Measurements from ENCODE around the gene RIMBP3C. TPM values are rescaled to one million over a fixed set of nuclear protein-coding genes. Genes with fewer than 3 reads are reported as not detected.
A peak's percentile ranks its signal among the peaks of the same experiment; 100 is the strongest.
"Not testable (repeated sequence)": the region's sequence is repeated elsewhere in the genome, so short reads cannot be mapped to it uniquely, and the experiment has no call there.

Gene RIMBP3C
- total RNA-seq, 2 experiments from 2014 or later = 0.44 TPM; not detected in 1

GRCh38 chr22:21569076-21569427, 17.8 kb upstream of the RIMBP3C start:
- intact Hi-C loops (cut with micrococcal nuclease); DNase-seq; H3K27me3 Mint-ChIP-seq (ENCODE audit: low read depth); H3K9me3 Mint-ChIP-seq: not testable (repeated sequence)
- Mint-ChIP-seq H3K27ac (peak overlapping the region; percentile 62), H3K4me1 (ENCODE audit: low read depth) (peaks cover 52% of the 10 kb centered on the region), H3K4me3 (peak overlapping the region; percentile 93), H3K36me3 (ENCODE audit: low read depth) (peaks cover 25% of the 10 kb centered on the region)
- CTCF ChIA-PET = interaction anchor here (0.9 to 1.9 kb wide), 3 partner anchors 19 to 78 kb away, joined by 3 to 8 read pairs (median 5); no protein-coding TSS in a partner anchor

GRCh38 chr22:21568347-21569075, 17.2 kb upstream of the RIMBP3C start:
- peaks cover 48% of the 10 kb centered on the region for H3K4me1 Mint-ChIP-seq (ENCODE audit: low read depth)
- DNase-seq = peak; percentile 49
- CTCF ChIA-PET = interaction anchor here (0.5 to 1.9 kb wide), 5 partner anchors 24 to 130 kb away, joined by 3 to 8 read pairs (median 3); no protein-coding TSS in a partner anchor
- H3K27me3 Mint-ChIP-seq (ENCODE audit: low read depth) = no peaks in the 10 kb centered on the region
- intact Hi-C loops (cut with micrococcal nuclease) = no loop called here
- H3K27ac Mint-ChIP-seq = peak overlapping the region; percentile 91
- H3K4me3 Mint-ChIP-seq = peak overlapping the region; percentile 93
- peaks cover 25% of the 10 kb centered on the region for H3K36me3 Mint-ChIP-seq (ENCODE audit: low read depth)
- no peaks in the 10 kb centered on the region for H3K9me3 Mint-ChIP-seq

GRCh38 chr22:21567456-21568346, 16.4 kb upstream of the RIMBP3C start, which contains the start of gene UBE2L3:
UBE2L3 (plus strand) TSS chr22:21567714; CDS start chr22:21567745, 31 bp downstream.
- CTCF ChIA-PET = interaction anchor here (0.5 to 1.9 kb wide), 4 partner anchors 61 to 131 kb away, joined by 3 to 8 read pairs (median 4); no protein-coding TSS in a partner anchor
- H3K27ac Mint-ChIP-seq = peak within 1 kb of the TSS; percentile 91
- peaks cover 40% of the 10 kb centered on the region for H3K4me1 Mint-ChIP-seq (ENCODE audit: low read depth)
- H3K9me3 Mint-ChIP-seq = no peaks in the 10 kb centered on the region
- H3K4me3 Mint-ChIP-seq = peak within 1 kb of the TSS; percentile 93
- intact Hi-C loops (cut with micrococcal nuclease) = loop anchor here (1.0 kb wide), 1 partner anchor 62 kb away; no protein-coding TSS in a partner anchor
- DNase-seq = peak; percentile 89
- H3K27me3 Mint-ChIP-seq (ENCODE audit: low read depth) = no peaks in the 10 kb centered on the region
- H3K36me3 Mint-ChIP-seq (ENCODE audit: low read depth) = peaks cover 22% of the 10 kb centered on the region

- DNase-seq = no peak
- intact Hi-C loops (cut with micrococcal nuclease) = no loop called here
- Mint-ChIP-seq H3K27me3 (ENCODE audit: low read depth) (no peaks in the 10 kb centered on the region), H3K36me3 (ENCODE audit: low read depth) (peaks cover 8% of the 10 kb centered on the region), H3K4me1 (ENCODE audit: low read depth) (peaks cover 8% of the 10 kb centered on the region), H3K9me3 (no peaks in the 10 kb centered on the region), H3K27ac (no peak overlapping the region), H3K4me3 (no peak overlapping the region)
- CTCF ChIA-PET = no interaction called here
Measured at GRCh38 chr22:21564411-21564810, 13.2 kb upstream of the RIMBP3C start.

GRCh38 chr22:21563912-21564311, 12.7 kb upstream of the RIMBP3C start:
- intact Hi-C loops (cut with micrococcal nuclease) = no loop called here
- no peak overlapping the region for H3K4me3 Mint-ChIP-seq

GRCh38 chr22:21560657-21561056, 9.4 kb upstream of the RIMBP3C start:
- intact Hi-C loops (cut with micrococcal nuclease); DNase-seq; H3K27me3 Mint-ChIP-seq (ENCODE audit: low read depth); H3K4me3 Mint-ChIP-seq; H3K36me3 Mint-ChIP-seq (ENCODE audit: low read depth); H3K4me1 Mint-ChIP-seq (ENCODE audit: low read depth); CTCF ChIA-PET; H3K27ac Mint-ChIP-seq; H3K9me3 Mint-ChIP-seq: not testable (repeated sequence)

More at GRCh38 chr22:21563912-21564311, 12.7 kb upstream of the RIMBP3C start:
- H3K4me1 Mint-ChIP-seq (ENCODE audit: low read depth) = peaks cover 5% of the 10 kb centered on the region
- H3K27me3 Mint-ChIP-seq (ENCODE audit: low read depth) = no peaks in the 10 kb centered on the region
- CTCF ChIA-PET = no interaction called here
- DNase-seq = no peak
- H3K36me3 Mint-ChIP-seq (ENCODE audit: low read depth) = peaks cover 7% of the 10 kb centered on the region
- H3K27ac Mint-ChIP-seq = no peak overlapping the region
- H3K9me3 Mint-ChIP-seq = no peaks in the 10 kb centered on the region

GRCh38 chr22:21559345-21560125, 8.3 kb upstream of the RIMBP3C start:
- intact Hi-C loops (cut with micrococcal nuclease); H3K9me3 Mint-ChIP-seq; H3K36me3 Mint-ChIP-seq (ENCODE audit: low read depth); H3K4me3 Mint-ChIP-seq; DNase-seq; H3K27ac Mint-ChIP-seq; CTCF ChIA-PET; H3K27me3 Mint-ChIP-seq (ENCODE audit: low read depth); H3K4me1 Mint-ChIP-seq (ENCODE audit: low read depth): not testable (repeated sequence)

- intact Hi-C loops (cut with micrococcal nuclease); H3K4me3 Mint-ChIP-seq; H3K9me3 Mint-ChIP-seq; DNase-seq; H3K27ac Mint-ChIP-seq; H3K27me3 Mint-ChIP-seq (ENCODE audit: low read depth); H3K36me3 Mint-ChIP-seq (ENCODE audit: low read depth); CTCF ChIA-PET; H3K4me1 Mint-ChIP-seq (ENCODE audit: low read depth): not testable (repeated sequence)
Measured at GRCh38 chr22:21550678-21551047, 598 bp downstream of the RIMBP3C start.

- H3K27ac Mint-ChIP-seq; H3K4me3 Mint-ChIP-seq; DNase-seq; H3K27me3 Mint-ChIP-seq (ENCODE audit: low read depth); H3K9me3 Mint-ChIP-seq; CTCF ChIA-PET; intact Hi-C loops (cut with micrococcal nuclease); H3K36me3 Mint-ChIP-seq (ENCODE audit: low read depth); H3K4me1 Mint-ChIP-seq (ENCODE audit: low read depth): not testable (repeated sequence)
Measured at GRCh38 chr22:21550008-21550677, 1.1 kb downstream of the RIMBP3C start.

GRCh38 chr22:21549558-21549957, 1.7 kb downstream of the RIMBP3C start:
- H3K36me3 Mint-ChIP-seq (ENCODE audit: low read depth); H3K27ac Mint-ChIP-seq; DNase-seq; H3K4me1 Mint-ChIP-seq (ENCODE audit: low read depth); H3K27me3 Mint-ChIP-seq (ENCODE audit: low read depth); H3K4me3 Mint-ChIP-seq; CTCF ChIA-PET; intact Hi-C loops (cut with micrococcal nuclease); H3K9me3 Mint-ChIP-seq: not testable (repeated sequence)

GRCh38 chr22:21544432-21545322, 6.6 kb downstream of the RIMBP3C start:
- H3K9me3 Mint-ChIP-seq; H3K27ac Mint-ChIP-seq; H3K27me3 Mint-ChIP-seq (ENCODE audit: low read depth); H3K36me3 Mint-ChIP-seq (ENCODE audit: low read depth); H3K4me3 Mint-ChIP-seq; intact Hi-C loops (cut with micrococcal nuclease); H3K4me1 Mint-ChIP-seq (ENCODE audit: low read depth); DNase-seq; CTCF ChIA-PET: not testable (repeated sequence)

Measured in activated naive CD4-positive, alpha-beta T cell treated with anti-CD3 and anti-CD28 coated beads for 36 hours (primary cell).